WTC11 (cell line): Measurements from ENCODE around the gene AGBL4.

ENCODE experiments used
- TP53 ChIP-seq: sonication (generic); formaldehyde crosslinking; IDR thresholded peaks from 2 replicates; pipeline ENCODE4 v1.8.1; 2023; ENCODE audit warnings: mild to moderate bottlenecking, missing genetic modification reagents
- TF ChIP-seq, protein P1 (sequence below): sonication (generic); formaldehyde crosslinking; IDR thresholded peaks from 2 replicates; pipeline ENCODE4 v1.8.0; 2022; ENCODE audit warnings: mild to moderate bottlenecking, missing genetic modification reagents
- TF ChIP-seq, protein P2 (sequence below): fragments of 250-450 bp; sonication (Bioruptor Pico); IDR thresholded peaks from 2 replicates; pipeline ENCODE4 v2.1.2; 2022; ENCODE audit warnings: mild to moderate bottlenecking, moderate library complexity
- TF ChIP-seq, protein P3 (sequence below): sonication (generic); formaldehyde crosslinking; IDR thresholded peaks from 2 replicates; pipeline ENCODE4 v1.8.0; 2023; ENCODE audit warnings: mild to moderate bottlenecking, missing genetic modification reagents
- TF ChIP-seq, protein P4 (sequence below): sonication (generic); formaldehyde crosslinking; conservative IDR thresholded peaks from 2 replicates; pipeline ENCODE4 v1.8.1; 2023; ENCODE audit warnings: mild to moderate bottlenecking, low read depth, missing genetic modification reagents, moderate library complexity

DNA sequence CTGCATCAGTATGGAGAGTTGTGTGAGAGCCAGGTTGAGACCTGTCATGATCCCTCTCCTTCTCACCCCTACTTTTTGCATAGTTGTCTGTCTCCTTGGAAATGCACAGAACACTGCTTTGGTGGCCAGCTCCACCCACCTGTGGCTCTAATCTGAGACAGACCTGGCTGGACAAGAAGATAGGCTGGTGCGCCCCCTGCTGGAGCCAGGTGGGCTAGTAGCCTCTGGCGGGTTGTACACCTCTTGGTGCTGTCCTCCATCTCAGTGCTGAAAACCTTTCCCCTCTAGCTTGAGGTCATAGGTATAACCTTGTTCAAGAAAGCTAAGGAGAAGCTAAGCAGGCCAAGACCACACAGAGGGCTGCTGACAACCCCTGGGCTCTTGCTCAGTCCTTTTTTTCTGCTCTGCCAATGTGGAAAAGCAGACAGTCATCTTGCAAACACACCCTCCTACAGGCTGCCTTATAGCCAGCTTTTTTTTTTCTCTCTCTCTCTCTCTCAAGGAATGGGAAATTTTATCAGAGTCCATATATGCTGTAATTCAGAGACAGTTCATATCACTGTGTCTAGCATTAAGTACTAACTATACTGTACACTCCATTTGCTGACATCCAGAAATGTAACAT, 1492.9 kb downstream of the AGBL4 start:
- TF ChIP-seq, protein P1, sequence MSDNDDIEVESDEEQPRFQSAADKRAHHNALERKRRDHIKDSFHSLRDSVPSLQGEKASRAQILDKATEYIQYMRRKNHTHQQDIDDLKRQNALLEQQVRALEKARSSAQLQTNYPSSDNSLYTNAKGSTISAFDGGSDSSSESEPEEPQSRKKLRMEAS: no peak
- TF ChIP-seq, protein P2, sequence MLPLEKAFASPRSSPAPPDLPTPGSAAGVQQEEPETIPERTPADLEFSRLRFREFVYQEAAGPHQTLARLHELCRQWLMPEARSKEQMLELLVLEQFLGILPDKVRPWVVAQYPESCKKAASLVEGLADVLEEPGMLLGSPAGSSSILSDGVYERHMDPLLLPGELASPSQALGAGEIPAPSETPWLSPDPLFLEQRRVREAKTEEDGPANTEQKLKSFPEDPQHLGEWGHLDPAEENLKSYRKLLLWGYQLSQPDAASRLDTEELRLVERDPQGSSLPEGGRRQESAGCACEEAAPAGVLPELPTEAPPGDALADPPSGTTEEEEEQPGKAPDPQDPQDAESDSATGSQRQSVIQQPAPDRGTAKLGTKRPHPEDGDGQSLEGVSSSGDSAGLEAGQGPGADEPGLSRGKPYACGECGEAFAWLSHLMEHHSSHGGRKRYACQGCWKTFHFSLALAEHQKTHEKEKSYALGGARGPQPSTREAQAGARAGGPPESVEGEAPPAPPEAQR (CRISPR knock-in tag): no peak
- TF ChIP-seq, protein P3, sequence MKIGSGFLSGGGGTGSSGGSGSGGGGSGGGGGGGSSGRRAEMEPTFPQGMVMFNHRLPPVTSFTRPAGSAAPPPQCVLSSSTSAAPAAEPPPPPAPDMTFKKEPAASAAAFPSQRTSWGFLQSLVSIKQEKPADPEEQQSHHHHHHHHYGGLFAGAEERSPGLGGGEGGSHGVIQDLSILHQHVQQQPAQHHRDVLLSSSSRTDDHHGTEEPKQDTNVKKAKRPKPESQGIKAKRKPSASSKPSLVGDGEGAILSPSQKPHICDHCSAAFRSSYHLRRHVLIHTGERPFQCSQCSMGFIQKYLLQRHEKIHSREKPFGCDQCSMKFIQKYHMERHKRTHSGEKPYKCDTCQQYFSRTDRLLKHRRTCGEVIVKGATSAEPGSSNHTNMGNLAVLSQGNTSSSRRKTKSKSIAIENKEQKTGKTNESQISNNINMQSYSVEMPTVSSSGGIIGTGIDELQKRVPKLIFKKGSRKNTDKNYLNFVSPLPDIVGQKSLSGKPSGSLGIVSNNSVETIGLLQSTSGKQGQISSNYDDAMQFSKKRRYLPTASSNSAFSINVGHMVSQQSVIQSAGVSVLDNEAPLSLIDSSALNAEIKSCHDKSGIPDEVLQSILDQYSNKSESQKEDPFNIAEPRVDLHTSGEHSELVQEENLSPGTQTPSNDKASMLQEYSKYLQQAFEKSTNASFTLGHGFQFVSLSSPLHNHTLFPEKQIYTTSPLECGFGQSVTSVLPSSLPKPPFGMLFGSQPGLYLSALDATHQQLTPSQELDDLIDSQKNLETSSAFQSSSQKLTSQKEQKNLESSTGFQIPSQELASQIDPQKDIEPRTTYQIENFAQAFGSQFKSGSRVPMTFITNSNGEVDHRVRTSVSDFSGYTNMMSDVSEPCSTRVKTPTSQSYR (CRISPR knock-in tag): peak; percentile 49; the same call in 1 of the 2 replicates
- peak; percentile 68; the same call in 1 of the 2 replicates for TF ChIP-seq TP53 (CRISPR knock-in tag)
- TF ChIP-seq, protein P4, sequence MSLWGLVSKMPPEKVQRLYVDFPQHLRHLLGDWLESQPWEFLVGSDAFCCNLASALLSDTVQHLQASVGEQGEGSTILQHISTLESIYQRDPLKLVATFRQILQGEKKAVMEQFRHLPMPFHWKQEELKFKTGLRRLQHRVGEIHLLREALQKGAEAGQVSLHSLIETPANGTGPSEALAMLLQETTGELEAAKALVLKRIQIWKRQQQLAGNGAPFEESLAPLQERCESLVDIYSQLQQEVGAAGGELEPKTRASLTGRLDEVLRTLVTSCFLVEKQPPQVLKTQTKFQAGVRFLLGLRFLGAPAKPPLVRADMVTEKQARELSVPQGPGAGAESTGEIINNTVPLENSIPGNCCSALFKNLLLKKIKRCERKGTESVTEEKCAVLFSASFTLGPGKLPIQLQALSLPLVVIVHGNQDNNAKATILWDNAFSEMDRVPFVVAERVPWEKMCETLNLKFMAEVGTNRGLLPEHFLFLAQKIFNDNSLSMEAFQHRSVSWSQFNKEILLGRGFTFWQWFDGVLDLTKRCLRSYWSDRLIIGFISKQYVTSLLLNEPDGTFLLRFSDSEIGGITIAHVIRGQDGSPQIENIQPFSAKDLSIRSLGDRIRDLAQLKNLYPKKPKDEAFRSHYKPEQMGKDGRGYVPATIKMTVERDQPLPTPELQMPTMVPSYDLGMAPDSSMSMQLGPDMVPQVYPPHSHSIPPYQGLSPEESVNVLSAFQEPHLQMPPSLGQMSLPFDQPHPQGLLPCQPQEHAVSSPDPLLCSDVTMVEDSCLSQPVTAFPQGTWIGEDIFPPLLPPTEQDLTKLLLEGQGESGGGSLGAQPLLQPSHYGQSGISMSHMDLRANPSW (CRISPR knock-in tag): no peak
